Measurements from ENCODE around the gene SLC15A5. TPM values are rescaled to one million over a fixed set of nuclear protein-coding genes. Genes with fewer than 3 reads are reported as not detected.

SLC15A5 gene
- total RNA-seq, 1 donor from 2014 or later: not detected

DNA sequence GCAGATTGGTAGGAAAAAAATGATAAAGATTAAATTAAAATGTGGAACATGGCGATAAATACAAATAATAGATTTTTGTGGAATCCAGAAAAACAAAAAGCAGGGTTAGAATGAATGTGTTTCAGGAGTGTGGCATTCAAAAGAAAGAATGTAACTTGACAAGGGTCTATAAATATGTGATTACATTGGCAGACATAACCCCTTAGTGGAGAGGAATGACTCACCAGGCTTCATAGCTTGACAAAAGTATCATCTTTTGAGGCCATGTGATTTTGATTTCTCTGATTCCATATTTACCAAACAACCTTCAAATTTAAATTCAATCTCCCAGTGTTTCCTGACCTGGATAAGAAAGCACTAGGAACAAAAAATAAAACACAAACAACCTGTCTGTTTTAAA is 45.5 kb upstream of the SLC15A5 start:
- Mint-ChIP-seq H3K27ac (ENCODE audit: unreplicated experiment) (no peak overlapping the region), H3K9me3 (ENCODE audit: unreplicated experiment) (no peaks in the 10 kb centered on the region), H3K4me1 (ENCODE audit: low read depth, unreplicated experiment) (no peaks in the 10 kb centered on the region), H3K27me3 (ENCODE audit: unreplicated experiment) (peaks cover 2% of the 10 kb centered on the region), H3K4me3 (ENCODE audit: unreplicated experiment) (no peak overlapping the region), H3K36me3 (ENCODE audit: unreplicated experiment) (no peaks in the 10 kb centered on the region)
- no peak for DNase-seq
- TF ChIP-seq, protein P1, sequence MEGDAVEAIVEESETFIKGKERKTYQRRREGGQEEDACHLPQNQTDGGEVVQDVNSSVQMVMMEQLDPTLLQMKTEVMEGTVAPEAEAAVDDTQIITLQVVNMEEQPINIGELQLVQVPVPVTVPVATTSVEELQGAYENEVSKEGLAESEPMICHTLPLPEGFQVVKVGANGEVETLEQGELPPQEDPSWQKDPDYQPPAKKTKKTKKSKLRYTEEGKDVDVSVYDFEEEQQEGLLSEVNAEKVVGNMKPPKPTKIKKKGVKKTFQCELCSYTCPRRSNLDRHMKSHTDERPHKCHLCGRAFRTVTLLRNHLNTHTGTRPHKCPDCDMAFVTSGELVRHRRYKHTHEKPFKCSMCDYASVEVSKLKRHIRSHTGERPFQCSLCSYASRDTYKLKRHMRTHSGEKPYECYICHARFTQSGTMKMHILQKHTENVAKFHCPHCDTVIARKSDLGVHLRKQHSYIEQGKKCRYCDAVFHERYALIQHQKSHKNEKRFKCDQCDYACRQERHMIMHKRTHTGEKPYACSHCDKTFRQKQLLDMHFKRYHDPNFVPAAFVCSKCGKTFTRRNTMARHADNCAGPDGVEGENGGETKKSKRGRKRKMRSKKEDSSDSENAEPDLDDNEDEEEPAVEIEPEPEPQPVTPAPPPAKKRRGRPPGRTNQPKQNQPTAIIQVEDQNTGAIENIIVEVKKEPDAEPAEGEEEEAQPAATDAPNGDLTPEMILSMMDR (IDR thresholded peaks at IDR 0.05; ENCODE audit: partially characterized antibody, unreplicated experiment): no peak

DNA sequence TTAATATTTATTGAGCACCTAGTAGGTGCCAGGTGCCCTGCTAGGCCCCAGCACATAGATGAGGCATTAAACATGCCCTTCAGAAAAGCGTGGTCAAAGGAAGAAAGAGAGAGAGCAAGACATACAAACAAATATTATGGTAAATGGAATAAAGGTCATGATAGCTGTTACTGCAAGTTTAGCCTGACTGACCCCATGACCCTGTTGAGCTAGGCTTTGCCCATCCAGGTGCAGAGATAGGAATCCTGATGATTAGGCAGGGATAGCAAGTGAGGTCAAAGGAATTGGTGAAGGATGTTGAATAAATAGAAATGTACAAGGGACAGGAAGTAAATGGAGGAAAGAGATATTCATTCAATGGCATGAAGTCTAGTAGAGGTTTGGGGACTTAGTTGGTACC is 33.4 kb upstream of the SLC15A5 start:
- peaks cover 5% of the 10 kb centered on the region for H3K9me3 Mint-ChIP-seq (ENCODE audit: unreplicated experiment)
- no peak overlapping the region for H3K27ac Mint-ChIP-seq (ENCODE audit: unreplicated experiment)
- H3K27me3 Mint-ChIP-seq (ENCODE audit: unreplicated experiment): no peaks in the 10 kb centered on the region
- H3K4me3 Mint-ChIP-seq (ENCODE audit: unreplicated experiment): no peak overlapping the region
- peaks cover 15% of the 10 kb centered on the region for H3K36me3 Mint-ChIP-seq (ENCODE audit: unreplicated experiment)
- peaks cover 7% of the 10 kb centered on the region for H3K4me1 Mint-ChIP-seq (ENCODE audit: low read depth, unreplicated experiment)
- DNase-seq: no peak
- TF ChIP-seq, protein P1 (IDR thresholded peaks at IDR 0.05; ENCODE audit: partially characterized antibody, unreplicated experiment): no peak

DNA sequence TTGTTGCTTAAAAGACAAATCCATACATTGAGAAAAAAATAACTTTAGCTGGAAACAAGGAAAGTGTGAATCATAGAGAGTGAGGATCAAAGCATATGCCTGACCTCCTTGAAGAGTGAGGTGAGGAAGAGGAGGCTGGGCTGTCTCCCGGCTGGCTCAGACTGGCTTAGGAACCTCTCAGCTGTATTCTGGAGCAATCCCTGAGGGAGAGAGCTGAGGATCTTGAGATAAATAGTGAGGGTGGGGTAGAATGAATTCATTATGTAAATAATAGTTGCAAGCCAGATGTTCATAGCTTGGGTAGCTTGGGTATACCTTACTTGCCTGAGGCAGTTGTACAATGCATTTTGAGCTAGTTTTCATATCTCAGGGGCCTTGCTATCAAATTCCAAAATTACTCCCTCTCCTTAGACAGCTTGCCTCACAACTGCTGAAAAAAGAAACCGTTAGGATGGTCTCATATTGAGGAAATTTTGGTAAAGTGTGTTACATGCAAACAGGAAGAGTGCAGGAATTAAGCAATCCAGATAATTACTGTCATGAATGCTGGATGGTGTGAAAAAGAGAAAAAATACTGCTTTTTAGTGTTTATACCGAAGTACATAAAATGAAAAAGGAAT is 30.5 kb upstream of the SLC15A5 start:
- Mint-ChIP-seq H3K27me3 (ENCODE audit: unreplicated experiment) (no peaks in the 10 kb centered on the region), H3K27ac (ENCODE audit: unreplicated experiment) (no peak overlapping the region), H3K9me3 (ENCODE audit: unreplicated experiment) (peaks cover 5% of the 10 kb centered on the region), H3K36me3 (ENCODE audit: unreplicated experiment) (peaks cover 15% of the 10 kb centered on the region), H3K4me1 (ENCODE audit: low read depth, unreplicated experiment) (peaks cover 7% of the 10 kb centered on the region), H3K4me3 (ENCODE audit: unreplicated experiment) (no peak overlapping the region)
- TF ChIP-seq, protein P1 (IDR thresholded peaks at IDR 0.05; ENCODE audit: partially characterized antibody, unreplicated experiment): no peak
- no peak for DNase-seq

DNA sequence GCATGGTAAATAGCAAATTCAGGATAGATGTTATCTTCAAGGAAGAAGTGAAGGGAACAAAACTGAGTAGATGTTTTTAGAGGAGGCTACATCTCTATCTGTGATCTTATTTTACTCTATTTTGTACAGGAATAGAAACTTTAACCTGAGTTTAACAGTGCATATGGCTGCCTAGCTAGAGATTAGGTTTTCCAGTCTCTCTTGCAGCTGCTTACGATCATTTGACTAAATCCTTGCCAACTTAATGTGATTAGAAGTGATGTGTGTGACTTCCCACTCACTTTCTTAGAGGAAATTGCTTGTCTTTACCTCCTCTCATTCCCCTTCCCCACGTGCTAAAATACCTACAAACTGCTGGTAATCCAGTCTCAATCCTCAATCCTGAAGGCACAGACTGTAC is 26.5 kb upstream of the SLC15A5 start:
- TF ChIP-seq, protein P1 (IDR thresholded peaks at IDR 0.05; ENCODE audit: partially characterized antibody, unreplicated experiment): no peak
- no peaks in the 10 kb centered on the region for H3K27me3 Mint-ChIP-seq (ENCODE audit: unreplicated experiment)
- no peak for DNase-seq
- H3K4me3 Mint-ChIP-seq (ENCODE audit: unreplicated experiment): no peak overlapping the region
- peaks cover 3% of the 10 kb centered on the region for H3K9me3 Mint-ChIP-seq (ENCODE audit: unreplicated experiment)
- H3K36me3 Mint-ChIP-seq (ENCODE audit: unreplicated experiment): no peaks in the 10 kb centered on the region
- no peak overlapping the region for H3K27ac Mint-ChIP-seq (ENCODE audit: unreplicated experiment)
- peaks cover 7% of the 10 kb centered on the region for H3K4me1 Mint-ChIP-seq (ENCODE audit: low read depth, unreplicated experiment)

DNA sequence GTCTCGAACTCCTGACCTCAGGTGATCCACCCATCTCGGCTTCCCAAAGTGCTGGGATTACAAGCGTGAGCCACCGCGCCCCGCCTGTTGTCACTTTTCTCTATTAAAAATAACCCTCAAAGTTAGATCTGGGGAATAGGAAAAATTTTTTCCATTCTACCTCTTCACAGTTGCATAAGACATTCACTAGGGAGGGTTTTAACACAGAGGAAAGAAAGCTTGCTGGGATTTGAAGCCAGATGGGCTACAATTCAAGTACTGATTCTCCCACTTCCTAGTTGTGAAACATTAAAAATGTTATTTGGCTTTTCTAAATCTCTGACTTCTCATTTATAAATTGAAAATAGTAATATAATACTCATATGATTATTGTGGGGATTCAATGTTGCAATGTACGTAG is 23.3 kb upstream of the SLC15A5 start:
- H3K4me3 Mint-ChIP-seq (ENCODE audit: unreplicated experiment): no peak overlapping the region
- H3K27me3 Mint-ChIP-seq (ENCODE audit: unreplicated experiment): no peaks in the 10 kb centered on the region
- H3K9me3 Mint-ChIP-seq (ENCODE audit: unreplicated experiment): no peaks in the 10 kb centered on the region
- no peaks in the 10 kb centered on the region for H3K4me1 Mint-ChIP-seq (ENCODE audit: low read depth, unreplicated experiment)
- no peaks in the 10 kb centered on the region for H3K36me3 Mint-ChIP-seq (ENCODE audit: unreplicated experiment)
- H3K27ac Mint-ChIP-seq (ENCODE audit: unreplicated experiment): no peak overlapping the region
- TF ChIP-seq, protein P1 (IDR thresholded peaks at IDR 0.05; ENCODE audit: partially characterized antibody, unreplicated experiment): no peak
- no peak for DNase-seq

Data from glutamatergic neuron (in vitro differentiated cells).